Transverse colon (tissue), 4 donors: ENCODE results near the gene SUCLG2.

ENCODE experiments used
- POLR2A ChIP-seq: fragments of 450-650 bp; IDR thresholded peaks from one replicate; pipeline ENCODE4 v1.6.1; 2016; ENCODE audit warnings: antibody characterized with exemption, mild to moderate bottlenecking, moderate library complexity
- POLR2AphosphoS5 ChIP-seq, 3 donors: sonication (generic); formaldehyde crosslinking; IDR thresholded peaks; one replicate each; pipeline ENCODE4 v1.6.1; 2016; ENCODE audit warnings: antibody characterized with exemption in 3 of 3
- TF ChIP-seq, protein P1 (sequence below), 5 experiments: fragments of 200-600 bp in 3 of 5; fragments of 450-650 bp in 2 of 5; sonication (generic) in 3 of 5; IDR thresholded peaks; 1 replicate in 2 of 5; 2 replicates in 3 of 5; pipeline ENCODE4 v1.5.1; 2016 to 2017; ENCODE audit warnings: antibody characterized with exemption in 5 of 5, inconsistent platforms in 3 of 5, mild to moderate bottlenecking in 2 of 5, moderate library complexity in 1 of 5

GRCh38 chr3:67624687-67625086 lies 29.7 kb downstream of the SUCLG2 start:
- no peak for TF ChIP-seq POLR2A
- no peak for TF ChIP-seq POLR2AphosphoS5 (IDR thresholded peaks at IDR 0.05)
- TF ChIP-seq, protein P1, sequence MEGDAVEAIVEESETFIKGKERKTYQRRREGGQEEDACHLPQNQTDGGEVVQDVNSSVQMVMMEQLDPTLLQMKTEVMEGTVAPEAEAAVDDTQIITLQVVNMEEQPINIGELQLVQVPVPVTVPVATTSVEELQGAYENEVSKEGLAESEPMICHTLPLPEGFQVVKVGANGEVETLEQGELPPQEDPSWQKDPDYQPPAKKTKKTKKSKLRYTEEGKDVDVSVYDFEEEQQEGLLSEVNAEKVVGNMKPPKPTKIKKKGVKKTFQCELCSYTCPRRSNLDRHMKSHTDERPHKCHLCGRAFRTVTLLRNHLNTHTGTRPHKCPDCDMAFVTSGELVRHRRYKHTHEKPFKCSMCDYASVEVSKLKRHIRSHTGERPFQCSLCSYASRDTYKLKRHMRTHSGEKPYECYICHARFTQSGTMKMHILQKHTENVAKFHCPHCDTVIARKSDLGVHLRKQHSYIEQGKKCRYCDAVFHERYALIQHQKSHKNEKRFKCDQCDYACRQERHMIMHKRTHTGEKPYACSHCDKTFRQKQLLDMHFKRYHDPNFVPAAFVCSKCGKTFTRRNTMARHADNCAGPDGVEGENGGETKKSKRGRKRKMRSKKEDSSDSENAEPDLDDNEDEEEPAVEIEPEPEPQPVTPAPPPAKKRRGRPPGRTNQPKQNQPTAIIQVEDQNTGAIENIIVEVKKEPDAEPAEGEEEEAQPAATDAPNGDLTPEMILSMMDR (IDR thresholded peaks at IDR 0.05), result no peak
